ENCODE results near the gene RRN3.
"Not testable (repeated sequence)": the region's sequence is repeated elsewhere in the genome, so short reads cannot be mapped to it uniquely, and the experiment has no call there.

RRN3 gene

DNA sequence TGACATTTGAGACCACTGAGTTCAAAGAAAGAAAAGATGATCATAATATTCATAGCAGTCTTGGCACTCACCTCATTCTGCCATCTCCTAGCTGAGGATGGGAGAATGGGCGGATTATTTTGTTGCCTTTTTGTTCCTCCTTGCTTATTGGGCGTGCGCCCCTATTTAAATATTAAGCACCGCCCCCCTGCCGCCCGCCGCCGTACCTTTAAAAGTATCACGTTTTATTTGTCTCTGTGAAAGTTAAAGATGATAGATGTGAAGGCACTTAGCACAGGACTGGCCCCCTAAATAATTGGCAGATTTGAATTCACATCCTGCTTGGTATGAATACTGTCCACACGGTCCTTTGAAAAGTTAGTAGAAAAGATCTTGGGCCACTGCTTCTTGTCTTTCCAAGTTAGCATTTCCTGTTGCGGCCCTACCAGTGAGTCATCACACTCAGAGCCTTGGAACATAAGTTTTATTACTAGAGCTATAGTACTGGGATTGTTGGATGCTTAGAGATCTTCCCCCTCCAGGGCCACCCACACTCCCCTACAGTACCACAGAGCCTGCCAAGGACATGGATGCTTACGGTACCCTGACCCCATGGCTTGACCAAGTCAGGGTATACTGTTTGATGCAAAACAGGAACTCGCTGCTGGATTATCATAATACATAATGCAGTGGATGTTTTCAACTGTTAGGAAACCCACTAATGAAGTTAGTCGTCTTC, 68.7 kb downstream of the RRN3 start:
- peak; percentile 62 for DNase-seq

DNA sequence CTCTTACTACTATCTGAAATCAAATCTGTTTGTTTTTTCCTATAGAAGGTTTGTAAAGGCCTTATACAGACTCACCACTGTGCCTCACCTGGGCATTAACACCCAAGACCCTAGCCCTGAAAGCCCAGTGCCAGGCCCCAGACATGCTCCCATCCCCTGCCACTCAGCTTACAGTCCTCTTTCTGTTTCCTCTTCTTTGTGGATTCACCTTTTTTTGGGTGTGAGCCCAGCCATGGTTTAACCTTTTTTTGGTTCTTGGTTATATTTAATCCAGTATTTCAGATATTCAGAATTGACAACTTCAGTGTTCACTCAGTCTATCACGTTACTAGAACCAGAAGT, 69.2 kb downstream of the RRN3 start:
- not testable (repeated sequence) for DNase-seq

DNA sequence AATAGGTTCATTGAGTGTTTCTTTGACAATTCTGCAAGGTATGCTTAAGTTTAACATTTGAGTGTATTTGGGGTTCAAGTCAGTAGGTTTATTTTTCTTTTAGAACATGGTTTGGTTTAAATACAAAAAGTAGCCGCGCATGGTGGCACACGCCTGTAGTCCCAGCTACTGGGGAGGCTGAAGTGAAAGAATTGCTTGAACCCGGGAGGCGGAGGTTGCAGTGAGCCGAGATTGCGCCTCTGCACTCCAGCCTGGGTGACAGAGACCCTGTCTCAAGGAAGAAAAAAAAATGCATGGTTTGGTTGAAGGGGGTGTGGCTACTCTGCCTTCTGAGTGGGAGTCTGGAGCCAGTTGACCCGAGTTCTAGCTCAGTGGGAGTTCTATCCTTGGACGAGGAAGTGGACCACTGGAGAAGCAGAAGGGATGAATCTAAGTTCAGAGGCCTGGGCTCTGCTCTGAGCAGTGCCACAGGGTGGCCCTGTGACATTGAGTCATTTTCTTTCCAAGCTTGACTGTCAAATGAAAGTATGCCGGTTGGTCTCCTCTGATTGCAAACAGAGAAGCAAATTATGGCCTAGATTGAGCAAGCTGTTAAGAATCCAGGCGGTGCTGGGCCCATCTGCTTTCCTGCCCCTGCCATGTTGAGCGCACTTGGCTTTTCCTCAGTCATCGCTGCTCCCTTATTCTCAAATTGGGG, 70.5 kb downstream of the RRN3 start:
- not testable (repeated sequence) for DNase-seq

DNA sequence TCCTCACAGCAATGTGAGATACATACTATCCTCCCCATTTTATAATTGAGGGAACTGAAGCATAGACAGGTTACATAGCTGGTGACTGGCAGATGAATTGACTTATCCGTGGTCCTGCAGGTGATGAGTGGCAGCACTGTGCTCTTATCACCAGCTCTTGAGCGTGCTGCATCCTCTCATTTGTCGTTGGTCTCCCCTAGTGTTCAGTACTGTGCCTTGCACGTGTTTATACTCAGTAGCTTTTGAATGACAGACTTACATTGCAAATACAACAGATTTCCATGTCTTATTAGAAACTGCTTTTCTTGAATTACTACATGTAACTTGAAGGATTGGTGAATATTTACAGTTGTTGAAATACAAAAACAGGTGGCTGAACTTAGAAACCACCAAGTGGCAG, 71.9 kb downstream of the RRN3 start:
- DNase-seq, result not testable (repeated sequence)

DNA sequence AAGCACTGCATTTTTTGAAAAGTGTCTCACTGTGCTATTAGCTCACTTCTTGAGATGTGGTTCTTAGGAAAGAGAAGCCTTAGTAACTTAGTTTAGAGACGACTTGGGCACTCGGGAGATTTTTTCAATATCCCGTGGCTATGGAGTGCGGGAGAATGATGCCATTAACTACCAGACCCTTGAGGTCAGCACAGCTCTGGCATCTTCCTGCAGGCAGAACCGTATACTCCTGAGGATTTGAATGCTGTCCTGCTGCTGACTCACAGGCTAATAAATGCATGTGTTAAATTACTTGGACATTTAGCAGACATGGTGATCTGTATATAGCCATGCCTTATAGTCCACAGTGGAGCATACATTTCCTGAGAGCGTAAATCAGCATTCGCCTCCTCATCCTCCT, 72.6 kb downstream of the RRN3 start:
- peak; percentile 85 for DNase-seq

DNA sequence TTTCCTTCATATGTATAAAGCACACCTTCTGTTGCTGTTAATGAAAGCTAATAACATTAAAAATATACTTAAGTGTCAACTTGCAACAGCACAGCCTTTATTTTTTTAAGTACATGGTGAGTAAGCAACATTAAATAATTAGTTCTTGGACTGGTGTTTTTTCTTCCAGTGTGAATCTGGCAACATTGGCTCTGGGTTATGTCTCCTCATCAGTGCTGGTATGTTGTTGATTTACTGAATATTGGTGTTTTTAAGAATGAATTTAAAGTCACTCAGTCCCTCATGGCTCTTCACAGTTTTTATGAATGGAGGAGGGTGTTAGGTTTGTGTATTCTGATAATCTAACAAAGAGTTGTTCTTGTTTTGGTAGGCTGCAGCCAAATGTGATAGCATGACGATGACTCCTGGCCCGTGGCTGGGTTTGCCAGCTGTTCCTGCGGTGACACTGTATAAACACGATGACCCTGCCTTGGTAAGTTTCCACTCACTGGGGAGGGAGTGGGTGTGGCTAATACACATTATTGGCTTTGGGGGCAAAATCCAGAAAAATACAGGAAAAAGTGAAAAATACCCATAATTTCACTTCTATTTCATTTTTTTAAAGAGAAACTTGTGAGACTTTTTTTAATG, 77.0 kb downstream of the RRN3 start:
- not testable (repeated sequence) for DNase-seq

DNA sequence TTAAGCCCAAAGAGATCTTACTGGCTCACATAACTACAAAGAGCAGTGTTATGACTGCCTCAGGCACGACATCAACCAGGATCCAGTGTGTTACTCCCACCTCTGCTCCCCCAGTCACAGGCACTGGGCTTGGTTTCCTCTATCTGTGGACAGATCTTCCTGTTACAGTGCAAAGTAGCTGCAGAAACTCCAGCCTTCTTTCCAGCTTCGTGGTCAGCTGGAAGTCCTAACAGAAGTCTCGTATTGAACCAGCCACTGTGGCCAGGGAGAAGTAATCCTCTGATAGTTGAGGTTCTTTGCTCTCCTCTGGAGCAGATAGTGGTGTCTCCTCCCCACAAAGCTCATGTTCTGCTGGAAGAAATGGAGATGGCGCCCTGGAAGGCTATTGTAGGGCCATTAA, 77.7 kb downstream of the RRN3 start:
- peak; percentile 39 for DNase-seq

DNA sequence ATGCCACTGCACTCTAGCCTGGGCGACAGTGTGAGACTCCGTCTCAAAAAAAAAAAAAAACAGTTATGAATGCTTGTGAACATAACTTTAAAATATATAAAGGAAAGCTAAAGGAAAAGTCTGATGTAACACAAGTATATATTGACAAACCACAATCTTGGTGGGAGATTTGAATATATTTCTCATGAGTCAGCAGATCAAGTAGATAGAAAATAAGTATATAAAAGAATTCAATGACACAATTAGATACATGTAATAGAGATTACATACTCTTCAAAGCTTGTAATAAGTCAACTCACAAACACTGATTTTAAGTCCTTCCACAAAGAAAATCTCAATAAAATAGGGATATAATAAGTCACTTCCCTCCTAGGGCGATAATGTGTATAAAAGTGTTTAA, 78.4 kb downstream of the RRN3 start:
- DNase-seq, result not testable (repeated sequence)

DNA sequence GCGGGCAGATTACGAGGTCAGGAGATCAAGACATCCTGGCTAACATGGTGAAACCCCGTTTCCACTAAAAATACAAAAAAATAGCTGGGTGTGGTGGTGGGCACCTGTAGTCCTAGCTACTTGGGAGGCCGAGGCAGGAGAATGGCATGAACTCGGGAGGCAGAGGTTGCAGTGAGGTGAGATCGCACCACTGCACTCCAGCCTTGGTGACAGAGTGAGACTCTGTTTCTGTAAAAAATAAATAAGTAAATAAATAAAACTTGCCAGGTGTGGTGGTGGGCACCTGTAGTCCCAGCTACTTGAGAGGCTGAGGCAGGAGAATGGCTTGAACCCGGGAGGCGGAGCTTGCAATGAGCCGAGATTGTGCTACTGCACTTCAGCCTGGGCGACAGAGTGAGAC, 81.1 kb downstream of the RRN3 start:
- DNase-seq, result not testable (repeated sequence)
